Stimulated activated CD4-positive, alpha-beta T cell treated with anti-CD3 and anti-CD28 coated beads, Interleukin-1b, Interleukin-23, amount 100 ng/mL, for 48 hours (primary cell): ENCODE measurements around the gene ERFL.
"Not testable (repeated sequence)": the region's sequence is repeated elsewhere in the genome, so short reads cannot be mapped to it uniquely, and the experiment has no call there.

Experiments used
- DNase-seq: peaks from one replicate; pipeline ENCODE4 v3.0.0-alpha.2; 2020

ERFL gene

GRCh38 chr19:41926763-41927496, 1.3 kb downstream of the ERFL start:
- no peak for DNase-seq

- no peak for DNase-seq
These were observed 2.1 kb downstream of the ERFL start for GRCh38 chr19:41926028-41926762.

- DNase-seq = no peak
These were observed 2.8 kb downstream of the ERFL start for GRCh38 chr19:41925208-41926003.

- no peak for DNase-seq
These were observed 3.8 kb downstream of the ERFL start for GRCh38 chr19:41924151-41925145.

- no peak for DNase-seq
These were observed 5.0 kb downstream of the ERFL start for GRCh38 chr19:41923045-41923788.

GRCh38 chr19:41922585-41922984, 5.7 kb downstream of the ERFL start:
- no peak for DNase-seq

GRCh38 chr19:41921577-41922576, 6.4 kb downstream of the ERFL start:
- no peak for DNase-seq

- no peak for DNase-seq
These were observed 7.2 kb downstream of the ERFL start for GRCh38 chr19:41920882-41921576.

- no peak for DNase-seq
These were observed 8.1 kb downstream of the ERFL start for GRCh38 chr19:41919948-41920712.

- DNase-seq = no peak
These were observed 9.5 kb downstream of the ERFL start for GRCh38 chr19:41918653-41919244.

- DNase-seq = no peak
These were observed 10.2 kb downstream of the ERFL start for GRCh38 chr19:41918095-41918494.

GRCh38 chr19:41917676-41918075, 10.6 kb downstream of the ERFL start:
- no peak for DNase-seq

GRCh38 chr19:41915776-41916414, 12.4 kb downstream of the ERFL start:
- no peak for DNase-seq

- no peak for DNase-seq
These were observed 13.1 kb downstream of the ERFL start for GRCh38 chr19:41915021-41915775.

- not testable (repeated sequence) for DNase-seq
These were observed 13.8 kb downstream of the ERFL start for GRCh38 chr19:41914424-41914834.

GRCh38 chr19:41913538-41914423, 14.5 kb downstream of the ERFL start:
- no peak for DNase-seq
